Gastrocnemius medialis (tissue), 4 donors: ENCODE results near the gene SAMD10. TPM values are rescaled to one million over a fixed set of nuclear protein-coding genes. Genes with fewer than 3 reads are reported as not detected.
A peak's percentile ranks its signal among the peaks of the same experiment; 100 is the strongest.

Experiments
- ATAC-seq, 2 donors: fragments of 150-250 bp; one replicate each; pipeline ENCODE4 v1.9.1; 2016
- DNase-seq, 2 donors: peaks; one replicate each; pipeline ENCODE4 v3.0.0-alpha.2; 2019
- H3K27ac ChIP-seq, 4 donors: fragments of 200-600 bp; sonication (generic); 1 replicate in 1 of 4; 2 replicates in 3 of 4; pipeline ENCODE4 v1.5.1; 2016 to 2018; ENCODE audit warnings: mild to moderate bottlenecking in 2 of 4, moderate library complexity in 1 of 4
- H3K27me3 ChIP-seq, 3 donors: fragments of 200-600 bp; sonication (generic) in 2 of 3; 1 replicate in 1 of 3; 2 replicates in 2 of 3; pipeline versions ENCODE4 v1.5.1 to v1.6.0; 2016 to 2019; ENCODE audit warnings: mild to moderate bottlenecking in 1 of 3, moderate library complexity in 1 of 3
- H3K36me3 ChIP-seq, 2 donors: fragments of 200-600 bp; sonication (generic) in 1 of 2; one replicate each; pipeline ENCODE4 v1.5.1; 2017 to 2018
- H3K4me1 ChIP-seq, 2 donors: fragments of 200-600 bp; sonication (generic) in 1 of 2; one replicate each; pipeline ENCODE4 v1.5.1; 2016 to 2017; ENCODE audit warnings: mild to moderate bottlenecking in 2 of 2
- H3K4me3 ChIP-seq, 4 donors: fragments of 200-600 bp; sonication (generic) in 3 of 4; 1 replicate in 1 of 4; 2 replicates in 3 of 4; pipeline ENCODE4 v1.5.1; 2016 to 2019; ENCODE audit warnings: mild to moderate bottlenecking in 2 of 4
- H3K9me3 ChIP-seq, 3 donors: fragments of 200-600 bp; sonication (generic) in 2 of 3; 1 replicate in 1 of 3; 2 replicates in 2 of 3; pipeline ENCODE4 v1.5.1; 2016 to 2019
- POLR2A ChIP-seq, 2 donors: fragments of 450-650 bp; IDR thresholded peaks; one replicate each; pipeline ENCODE4 v1.6.1; 2017; ENCODE audit warnings: antibody characterized with exemption in 2 of 2, mild to moderate bottlenecking in 2 of 2, moderate library complexity in 2 of 2
- in situ Hi-C, 4 donors: fragments of 200-750 bp; cut with MboI; loops; one replicate each; pipeline versions ENCODE4 v1.15.0 to v1.8.0; 2017; ENCODE audit warnings: low sequenced_read_pairs in 4 of 4
- intact Hi-C: fragments of 100-400 bp; cut with DNase I; formaldehyde crosslinking; loops from one replicate; pipeline ENCODE4 v1.15.1; 2023; ENCODE audit warnings: low total_unique reads
- total RNA-seq, 4 donors: library from RNA; depleted of rRNA; stranded (reverse); fragments of >200 nt; gene quantifications; one replicate each; pipeline versions ENCODE4 v1.1.0 to v1.2.3, GENCODE V29; 2016
- TF ChIP-seq, protein P1 (sequence below), 5 experiments: fragments of 450-650 bp in 3 of 5; fragments of 200-600 bp in 2 of 5; sonication (generic) in 2 of 5; IDR thresholded peaks in 4 of 5; conservative IDR thresholded peaks in 1 of 5; 1 replicate in 4 of 5; 2 replicates in 1 of 5; pipeline ENCODE4 v1.5.1; 2016 to 2019; ENCODE audit warnings: antibody characterized with exemption in 5 of 5, mild to moderate bottlenecking in 3 of 5, moderate library complexity in 3 of 5

SAMD10 gene
- total RNA-seq, 4 donors from 2014 or later, result 0.24 to 1.9 (median 1.0) TPM; not detected in 1

GRCh38 chr20:64003960-64004725, 24.7 kb upstream of the SAMD10 start:
- intact Hi-C loops, result no loop called here
- in situ Hi-C loops, result no loop called here
- no peak for TF ChIP-seq POLR2A (IDR thresholded peaks at IDR 0.05)
- TF ChIP-seq, protein P1, sequence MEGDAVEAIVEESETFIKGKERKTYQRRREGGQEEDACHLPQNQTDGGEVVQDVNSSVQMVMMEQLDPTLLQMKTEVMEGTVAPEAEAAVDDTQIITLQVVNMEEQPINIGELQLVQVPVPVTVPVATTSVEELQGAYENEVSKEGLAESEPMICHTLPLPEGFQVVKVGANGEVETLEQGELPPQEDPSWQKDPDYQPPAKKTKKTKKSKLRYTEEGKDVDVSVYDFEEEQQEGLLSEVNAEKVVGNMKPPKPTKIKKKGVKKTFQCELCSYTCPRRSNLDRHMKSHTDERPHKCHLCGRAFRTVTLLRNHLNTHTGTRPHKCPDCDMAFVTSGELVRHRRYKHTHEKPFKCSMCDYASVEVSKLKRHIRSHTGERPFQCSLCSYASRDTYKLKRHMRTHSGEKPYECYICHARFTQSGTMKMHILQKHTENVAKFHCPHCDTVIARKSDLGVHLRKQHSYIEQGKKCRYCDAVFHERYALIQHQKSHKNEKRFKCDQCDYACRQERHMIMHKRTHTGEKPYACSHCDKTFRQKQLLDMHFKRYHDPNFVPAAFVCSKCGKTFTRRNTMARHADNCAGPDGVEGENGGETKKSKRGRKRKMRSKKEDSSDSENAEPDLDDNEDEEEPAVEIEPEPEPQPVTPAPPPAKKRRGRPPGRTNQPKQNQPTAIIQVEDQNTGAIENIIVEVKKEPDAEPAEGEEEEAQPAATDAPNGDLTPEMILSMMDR (IDR thresholded peaks at IDR 0.05 in 4 of 5, conservative IDR thresholded peaks at IDR 0.05 in 1 of 5), result no peak
- no peak for DNase-seq
- no peak overlapping the region for H3K27ac ChIP-seq
- H3K9me3 ChIP-seq, result no peaks in the 10 kb centered on the region
- no peak overlapping the region for H3K4me3 ChIP-seq
- H3K36me3 ChIP-seq, result peaks cover 0 to 51% of the 10 kb centered on the region in 2 donors
- no peaks in the 10 kb centered on the region for H3K27me3 ChIP-seq
- ATAC-seq, result no peak
- no peaks in the 10 kb centered on the region for H3K4me1 ChIP-seq

DNA sequence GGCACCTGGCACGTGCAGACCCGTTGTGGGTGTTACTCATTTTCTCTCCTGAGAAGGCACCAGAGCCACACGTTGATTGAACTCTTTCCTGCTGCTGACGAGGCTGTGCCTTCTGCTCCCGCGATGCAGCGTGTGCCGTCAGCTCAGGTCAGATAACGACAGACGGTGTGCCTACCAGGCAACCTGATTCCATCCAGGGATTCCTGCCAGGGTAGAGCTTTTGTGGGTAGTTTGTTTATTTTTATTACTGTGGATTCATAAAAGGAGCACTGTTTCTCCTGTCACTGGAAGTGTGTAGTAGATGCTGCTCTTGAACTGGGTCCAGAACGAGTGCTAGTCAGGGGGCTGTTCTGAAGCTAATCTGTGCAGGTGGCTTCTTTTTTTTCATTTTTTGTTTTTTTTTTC, 22.2 kb upstream of the SAMD10 start:
- H3K27ac ChIP-seq, result peak overlapping the region in 1 of 4 donors; percentile 34
- no peak for TF ChIP-seq POLR2A (IDR thresholded peaks at IDR 0.05)
- TF ChIP-seq, protein P1 (IDR thresholded peaks at IDR 0.05 in 4 of 5, conservative IDR thresholded peaks at IDR 0.05 in 1 of 5), result no peak

DNA sequence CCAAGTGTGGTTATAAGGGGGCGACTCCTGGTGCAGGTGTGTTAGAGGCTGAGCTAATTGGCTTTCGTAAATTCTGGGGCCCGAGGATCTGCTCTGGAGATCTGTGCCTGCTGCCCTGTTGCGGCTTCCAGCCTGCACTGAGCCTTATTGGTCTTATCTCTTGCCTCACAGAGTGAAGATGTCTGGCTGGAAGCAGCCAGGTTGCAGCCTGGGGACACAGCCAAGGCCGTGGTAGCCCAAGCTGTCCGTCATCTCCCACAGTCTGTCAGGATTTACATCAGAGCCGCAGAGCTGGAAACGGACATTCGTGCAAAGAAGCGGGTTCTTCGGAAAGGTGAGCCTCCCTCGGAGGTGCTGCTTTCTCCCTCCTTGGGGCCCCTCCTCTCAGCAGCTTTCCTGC, 21.5 kb upstream of the SAMD10 start:
- DNase-seq (no peak), ATAC-seq (no peak)
- H3K27ac ChIP-seq, result peak overlapping the region in 1 of 4 donors; percentile 34
- no peak overlapping the region for H3K4me3 ChIP-seq
- in situ Hi-C loops (no loop called here), intact Hi-C loops (no loop called here)
- H3K4me1 ChIP-seq, result no peaks in the 10 kb centered on the region
- TF ChIP-seq POLR2A (IDR thresholded peaks at IDR 0.05), result no peak
- TF ChIP-seq, protein P1 (IDR thresholded peaks at IDR 0.05 in 4 of 5, conservative IDR thresholded peaks at IDR 0.05 in 1 of 5), result no peak
- H3K9me3 ChIP-seq, result no peaks in the 10 kb centered on the region
- no peaks in the 10 kb centered on the region for H3K27me3 ChIP-seq
- peaks cover 0 to 74% of the 10 kb centered on the region in 2 donors for H3K36me3 ChIP-seq

More for the DNA sequence above, 22.2 kb upstream of the SAMD10 start:
- peak; percentile 71 to 74 for ATAC-seq
- no peak for DNase-seq
- Histone ChIP-seq H3K36me3 (peaks cover 0 to 67% of the 10 kb centered on the region in 2 donors), H3K27me3 (no peaks in the 10 kb centered on the region), H3K4me1 (no peaks in the 10 kb centered on the region), H3K9me3 (no peaks in the 10 kb centered on the region), H3K4me3 (no peak overlapping the region)
- in situ Hi-C loops (no loop called here), intact Hi-C loops (no loop called here)

DNA sequence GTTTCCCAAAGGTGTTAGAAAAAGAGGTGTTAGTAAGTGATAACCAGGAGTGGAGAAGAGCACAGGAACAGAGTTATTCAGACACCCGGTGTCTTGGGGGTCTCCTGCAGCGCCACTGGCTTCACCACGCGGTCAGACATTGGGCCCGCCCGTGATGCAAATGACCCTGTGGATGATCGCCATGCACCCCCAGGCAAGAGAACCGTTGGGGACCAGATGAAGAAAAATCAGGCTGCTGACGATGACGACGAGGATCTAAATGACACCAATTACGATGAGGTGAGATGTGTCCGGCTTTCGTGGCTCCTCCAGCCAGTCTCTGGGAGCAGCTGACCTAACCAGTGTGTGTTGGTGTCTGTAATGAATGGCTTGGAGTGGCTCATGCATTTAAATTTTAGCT, 3.5 kb upstream of the SAMD10 start:
- no peak for DNase-seq
- in situ Hi-C loops (no loop called here), intact Hi-C loops (loop anchor here (2.0 to 5.0 kb wide), 2 partner anchors 80 to 356 kb away; partner anchors contain the start of genes GMEB2 and TCEA2)
- no peak for TF ChIP-seq POLR2A (IDR thresholded peaks at IDR 0.05)
- TF ChIP-seq, protein P1 (IDR thresholded peaks at IDR 0.05 in 4 of 5, conservative IDR thresholded peaks at IDR 0.05 in 1 of 5), result no peak
- Histone ChIP-seq H3K9me3 (no peaks in the 10 kb centered on the region), H3K36me3 (peaks cover 0 to 52% of the 10 kb centered on the region in 2 donors), H3K4me1 (peaks cover 22 to 28% of the 10 kb centered on the region in 2 donors), H3K4me3 (no peak overlapping the region), H3K27me3 (peaks cover 0 to 17% (median 7%) of the 10 kb centered on the region in 3 donors), H3K27ac (no peak overlapping the region)
- ATAC-seq, result no peak
